Stomach (tissue), 9 donors: Measurements from ENCODE around the gene GPR62. TPM values are rescaled to one million over a fixed set of nuclear protein-coding genes. Genes with fewer than 3 reads are reported as not detected.

Source experiments
- DNase-seq, 2 donors: peaks; one replicate each; pipeline versions ENCODE4 v3.0.0 to v3.0.0-alpha.2; 2013 to 2019
- H3K27ac ChIP-seq, 5 donors: fragments of 200-600 bp in 4 of 5; sonication (generic) in 4 of 5; one replicate each; pipeline ENCODE4 v1.5.1; 2013 to 2019; ENCODE audit warnings: mild to moderate bottlenecking in 1 of 5, moderate library complexity in 1 of 5
- H3K27me3 ChIP-seq, 3 donors: fragments of 200-600 bp; sonication (generic); one replicate each; pipeline ENCODE4 v1.5.1; 2017 to 2019; ENCODE audit warnings: mixed run types in 1 of 3
- H3K36me3 ChIP-seq, 4 donors: fragments of 200-600 bp; sonication (generic); 1 replicate in 3 of 4; 2 replicates in 1 of 4; pipeline ENCODE4 v1.5.1; 2016 to 2019
- H3K4me1 ChIP-seq, 4 donors: fragments of 200-600 bp; sonication (generic); one replicate each; pipeline ENCODE4 v1.5.1; 2016 to 2019
- H3K4me3 ChIP-seq, 4 donors: fragments of 200-600 bp; sonication (generic) in 3 of 4; one replicate each; pipeline ENCODE4 v1.5.1; 2016 to 2019; ENCODE audit warnings: mild to moderate bottlenecking in 1 of 4
- H3K9me3 ChIP-seq, 4 donors: fragments of 200-600 bp; sonication (generic); one replicate each; pipeline ENCODE4 v1.5.1; 2016 to 2019
- EP300 ChIP-seq: sonication (generic); formaldehyde crosslinking; IDR thresholded peaks from one replicate; pipeline ENCODE4 v1.6.1; 2017; ENCODE audit warnings: antibody characterized with exemption
- POLR2A ChIP-seq, 4 donors: fragments of 450-650 bp; IDR thresholded peaks; one replicate each; pipeline ENCODE4 v1.6.1; 2016; ENCODE audit warnings: antibody characterized with exemption in 4 of 4, control low read depth in 2 of 4, mild to moderate bottlenecking in 1 of 4, moderate library complexity in 1 of 4
- POLR2AphosphoS5 ChIP-seq, 3 donors: sonication (generic); formaldehyde crosslinking; IDR thresholded peaks; one replicate each; pipeline ENCODE4 v1.6.1; 2016; ENCODE audit warnings: antibody characterized with exemption in 3 of 3
- WGBS, 5 donors: extraction: QIAGEN DNeasy Blood & Tissue Kit in 3 of 5; methylation state at CpG; one replicate each; pipeline versions ENCODE4 v1.1.5 to v1.1.7; 2013 to 2018; 5-methylcytosine and 5-hydroxymethylcytosine counted together
- intact Hi-C: fragments of 100-400 bp; cut with DNase I; formaldehyde crosslinking; loops from one replicate; pipeline ENCODE4 v1.15.1; 2023; ENCODE audit warnings: low total_unique reads
- polyA plus RNA-seq, 3 donors: library from polyadenylated mRNA; stranded (reverse); fragments of 200-250 nt; gene quantifications; one replicate each; pipeline ENCODE4 v1.2.3, GENCODE V29; 2013
- total RNA-seq, 5 donors: library from RNA; depleted of rRNA; stranded (reverse); fragments of >200 nt; gene quantifications; one replicate each; pipeline versions ENCODE4 v1.1.0 to v1.2.3, GENCODE V29; 2014 to 2016
- TF ChIP-seq, protein P1 (sequence below), 7 experiments: fragments of 450-650 bp in 4 of 7; fragments of 200-600 bp in 3 of 7; sonication (generic) in 3 of 7; IDR thresholded peaks; one replicate each; pipeline ENCODE4 v1.5.1; 2016 to 2019; ENCODE audit warnings: antibody characterized with exemption in 7 of 7, control low read depth in 2 of 7, mild to moderate bottlenecking in 1 of 7
- donor health status: healthy with polysubstance abuse.
- donor health status: Bipolar disorder and iron deficiency.
- donor health status: healthy.

Gene GPR62
- total and polyA plus RNA-seq, 8 donors = 0.25 TPM; not detected in 7

DNA sequence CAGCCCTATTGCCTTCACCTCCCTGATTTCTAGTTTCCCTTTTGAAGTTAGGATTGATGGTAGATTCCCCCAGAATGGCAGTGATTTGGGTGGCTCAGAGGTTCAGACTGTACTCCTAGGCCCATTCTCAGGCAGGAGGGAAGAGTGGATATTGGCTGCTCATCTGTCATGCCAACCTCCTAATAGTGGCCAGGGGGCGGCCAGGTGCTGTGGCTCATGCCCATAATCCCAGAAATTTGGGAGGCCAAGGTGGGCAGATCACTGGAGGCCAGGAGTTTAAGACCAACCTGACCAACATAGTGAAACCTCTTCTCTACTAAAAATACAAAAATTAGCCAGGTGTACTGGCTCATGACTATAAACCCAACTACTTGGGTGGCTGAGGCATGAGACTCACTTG lies 24.7 kb upstream of the GPR62 start:
- Histone ChIP-seq H3K9me3 (no peaks in the 10 kb centered on the region), H3K27ac (no peak overlapping the region), H3K4me3 (no peak overlapping the region), H3K4me1 (no peaks in the 10 kb centered on the region), H3K27me3 (no peaks in the 10 kb centered on the region), H3K36me3 (peaks cover 22 to 49% (median 38%) of the 10 kb centered on the region in 4 donors)
- intact Hi-C loops = no loop called here
- DNase-seq = no peak
- WGBS, 5 donors = 90 to 100% (median 96%) methylated on average over 1 of the region's 1 CpG
- no peak for TF ChIP-seq POLR2A (IDR thresholded peaks at IDR 0.05)
- no peak for TF ChIP-seq POLR2AphosphoS5 (IDR thresholded peaks at IDR 0.05)
- TF ChIP-seq EP300 = no peak
- TF ChIP-seq, protein P1, sequence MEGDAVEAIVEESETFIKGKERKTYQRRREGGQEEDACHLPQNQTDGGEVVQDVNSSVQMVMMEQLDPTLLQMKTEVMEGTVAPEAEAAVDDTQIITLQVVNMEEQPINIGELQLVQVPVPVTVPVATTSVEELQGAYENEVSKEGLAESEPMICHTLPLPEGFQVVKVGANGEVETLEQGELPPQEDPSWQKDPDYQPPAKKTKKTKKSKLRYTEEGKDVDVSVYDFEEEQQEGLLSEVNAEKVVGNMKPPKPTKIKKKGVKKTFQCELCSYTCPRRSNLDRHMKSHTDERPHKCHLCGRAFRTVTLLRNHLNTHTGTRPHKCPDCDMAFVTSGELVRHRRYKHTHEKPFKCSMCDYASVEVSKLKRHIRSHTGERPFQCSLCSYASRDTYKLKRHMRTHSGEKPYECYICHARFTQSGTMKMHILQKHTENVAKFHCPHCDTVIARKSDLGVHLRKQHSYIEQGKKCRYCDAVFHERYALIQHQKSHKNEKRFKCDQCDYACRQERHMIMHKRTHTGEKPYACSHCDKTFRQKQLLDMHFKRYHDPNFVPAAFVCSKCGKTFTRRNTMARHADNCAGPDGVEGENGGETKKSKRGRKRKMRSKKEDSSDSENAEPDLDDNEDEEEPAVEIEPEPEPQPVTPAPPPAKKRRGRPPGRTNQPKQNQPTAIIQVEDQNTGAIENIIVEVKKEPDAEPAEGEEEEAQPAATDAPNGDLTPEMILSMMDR (IDR thresholded peaks at IDR 0.05) = no peak

DNA sequence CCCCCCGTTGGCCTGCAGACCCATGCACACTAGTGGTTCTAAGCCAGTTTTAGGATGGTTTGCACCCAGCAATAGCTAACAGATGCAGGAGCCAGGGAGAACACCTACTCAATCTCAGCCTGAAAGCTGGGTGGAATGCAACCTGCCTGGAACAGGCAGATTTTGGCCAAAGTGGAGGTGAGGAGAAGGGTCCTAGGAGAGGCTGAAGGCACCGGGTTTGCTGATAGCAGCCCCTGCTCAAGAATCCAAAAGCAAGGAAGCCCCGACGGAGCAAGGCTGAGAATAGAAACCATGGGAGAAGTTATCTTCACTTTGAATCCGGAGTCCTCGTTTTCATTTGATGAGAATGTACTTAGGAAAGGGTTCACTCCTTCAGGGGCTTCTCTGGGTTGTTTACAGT lies 23.4 kb upstream of the GPR62 start:
- TF ChIP-seq, protein P1 (IDR thresholded peaks at IDR 0.05) = no peak
- TF ChIP-seq POLR2A (IDR thresholded peaks at IDR 0.05) (no peak), EP300 (no peak), POLR2AphosphoS5 (IDR thresholded peaks at IDR 0.05) (no peak)
- intact Hi-C loops = no loop called here
- Histone ChIP-seq H3K4me1 (no peaks in the 10 kb centered on the region), H3K36me3 (peaks cover 33 to 62% (median 51%) of the 10 kb centered on the region in 4 donors), H3K27me3 (no peaks in the 10 kb centered on the region), H3K27ac (no peak overlapping the region), H3K9me3 (no peaks in the 10 kb centered on the region), H3K4me3 (no peak overlapping the region)
- no peak for DNase-seq
- 79 to 96% (median 94%) methylated on average over 6 of the region's 6 CpGs for WGBS, 5 donors

DNA sequence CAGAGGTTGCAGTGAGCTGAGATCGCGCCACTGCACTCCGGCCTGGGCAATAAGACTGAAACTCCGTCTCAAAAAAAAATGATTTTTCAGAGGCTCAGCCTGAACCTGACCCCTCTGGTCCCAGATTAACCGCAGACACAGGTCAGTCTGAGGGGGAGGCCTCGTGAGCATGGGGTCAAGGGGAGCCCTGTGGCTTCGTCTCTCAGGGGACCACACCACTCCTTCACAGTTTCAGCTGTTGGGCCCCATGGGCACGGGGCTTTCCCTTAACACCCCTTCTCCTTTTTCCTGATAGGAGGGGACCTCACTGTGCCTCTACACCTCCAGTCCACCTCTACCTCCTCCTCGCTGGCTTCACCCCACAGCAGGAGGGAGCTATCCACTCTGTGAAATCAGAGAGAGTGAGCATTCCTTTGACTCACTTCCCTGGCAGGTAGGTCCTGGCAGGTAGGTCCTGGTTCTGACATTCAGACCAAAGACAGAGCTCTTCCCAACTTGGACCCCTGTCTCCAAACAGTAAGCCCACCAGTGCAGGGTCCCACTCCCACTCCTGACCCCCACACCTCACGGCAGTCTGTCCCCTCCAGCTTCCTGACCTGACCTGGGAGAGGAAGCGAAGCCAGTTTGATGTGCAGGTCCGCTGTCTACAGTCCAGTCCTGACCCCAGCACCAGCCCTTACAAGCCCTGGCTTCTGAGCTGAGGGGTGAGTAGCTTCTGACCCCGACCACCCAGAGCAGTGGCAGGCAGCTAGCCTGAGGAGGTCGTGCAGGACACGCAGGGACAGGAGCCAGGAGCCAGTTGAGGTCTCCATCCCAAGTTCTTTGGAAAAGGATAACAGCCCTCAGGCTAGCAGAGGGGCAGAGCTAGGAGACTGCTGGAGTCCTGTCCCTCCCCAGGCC lies 22.5 kb upstream of the GPR62 start:
- H3K27ac ChIP-seq = no peak overlapping the region

DNA sequence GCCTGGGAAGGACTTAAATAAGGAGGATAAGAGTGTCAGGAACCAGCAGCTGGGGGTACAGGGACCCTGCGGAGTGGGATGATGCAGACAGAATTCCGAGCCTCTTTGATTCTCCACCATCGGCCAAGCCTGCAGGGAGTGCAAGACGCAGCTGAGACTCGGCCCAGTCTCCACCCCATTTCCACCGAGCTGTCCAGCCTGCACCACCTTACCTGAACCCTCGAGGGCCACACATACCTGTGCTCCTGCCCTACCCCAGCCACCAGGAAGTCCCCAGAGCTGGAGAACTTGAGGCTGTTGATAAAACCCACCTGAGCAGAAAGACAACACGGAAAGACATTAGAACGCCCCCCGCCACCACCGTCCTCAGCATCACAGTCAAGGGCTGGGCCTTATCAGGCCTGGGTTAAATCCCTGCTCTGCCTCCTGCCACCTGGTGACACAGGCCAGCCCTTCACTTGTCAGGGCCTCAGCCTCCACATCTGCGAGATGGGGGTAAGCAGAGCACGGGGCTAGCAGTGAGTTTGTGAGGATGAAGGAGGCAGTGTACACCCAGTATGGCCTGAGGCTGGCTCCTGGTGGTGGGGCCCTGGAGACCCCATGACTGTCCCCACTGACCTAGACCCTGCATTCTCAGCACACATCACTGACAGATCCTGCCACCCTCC lies 21.6 kb upstream of the GPR62 start:
- no peak for DNase-seq
- H3K27ac ChIP-seq = no peak overlapping the region
- WGBS, 5 donors = 90 to 95% (median 94%) methylated on average over 12 to 13 of the region's 13 CpGs
- H3K4me3 ChIP-seq = no peak overlapping the region
- intact Hi-C loops = no loop called here
- TF ChIP-seq, protein P1 (IDR thresholded peaks at IDR 0.05) = no peak
- TF ChIP-seq POLR2AphosphoS5 (IDR thresholded peaks at IDR 0.05) = no peak
- no peak for TF ChIP-seq EP300
- TF ChIP-seq POLR2A (IDR thresholded peaks at IDR 0.05) = no peak
- H3K36me3 ChIP-seq = peaks cover 50 to 80% (median 70%) of the 10 kb centered on the region in 4 donors
- H3K9me3 ChIP-seq = no peaks in the 10 kb centered on the region
- H3K4me1 ChIP-seq = no peaks in the 10 kb centered on the region
- H3K27me3 ChIP-seq = no peaks in the 10 kb centered on the region

More for the DNA sequence above, 22.5 kb upstream of the GPR62 start:
- Histone ChIP-seq H3K4me1 (no peaks in the 10 kb centered on the region), H3K27me3 (no peaks in the 10 kb centered on the region), H3K9me3 (no peaks in the 10 kb centered on the region), H3K36me3 (peaks cover 42 to 72% (median 61%) of the 10 kb centered on the region in 4 donors), H3K4me3 (no peak overlapping the region)
- 90 to 97% (median 93%) methylated on average over 15 of the region's 15 CpGs for WGBS, 5 donors
- TF ChIP-seq POLR2A (IDR thresholded peaks at IDR 0.05) = no peak
- no peak for TF ChIP-seq EP300
- TF ChIP-seq, protein P1 (IDR thresholded peaks at IDR 0.05) = no peak
- no peak for TF ChIP-seq POLR2AphosphoS5 (IDR thresholded peaks at IDR 0.05)
- no peak for DNase-seq
- intact Hi-C loops = no loop called here
